Left ventricle myocardium inferior (tissue), 1 donor: ENCODE measurements around the gene BZW2. TPM values are rescaled to one million over a fixed set of nuclear protein-coding genes. Genes with fewer than 3 reads are reported as not detected.

Experiments used
- DNase-seq: peaks from one replicate; pipeline ENCODE4 v3.0.0-alpha.2; 2020
- H3K27ac ChIP-seq: fragments of 200-600 bp; replicated peaks from 2 replicates; pipeline ENCODE4 v1.8.0; 2021
- H3K27me3 ChIP-seq: fragments of 200-600 bp; 2 replicates; pipeline ENCODE4 v1.8.0; 2021; ENCODE audit warnings: low read depth
- H3K36me3 ChIP-seq: fragments of 200-600 bp; 2 replicates; pipeline ENCODE4 v1.8.0; 2021
- H3K4me1 ChIP-seq: fragments of 200-600 bp; 2 replicates; pipeline ENCODE4 v1.8.0; 2021
- H3K4me3 ChIP-seq: fragments of 200-600 bp; 2 replicates; pipeline ENCODE4 v1.8.0; 2021; ENCODE audit warnings: mild to moderate bottlenecking, moderate library complexity
- H3K9me3 ChIP-seq: fragments of 200-600 bp; replicated peaks from 2 replicates; pipeline ENCODE4 v1.8.0; 2021
- CTCF ChIP-seq: fragments of 200-600 bp; IDR thresholded peaks from 2 replicates; pipeline ENCODE4 v1.8.0; 2021; ENCODE audit warnings: antibody characterized with exemption, mild to moderate bottlenecking, borderline replicate concordance
- intact Hi-C: fragments of 100-400 bp; cut with micrococcal nuclease; formaldehyde crosslinking; loops from one replicate; pipeline ENCODE4 v1.11.0; 2022
- total RNA-seq: library from RNA; stranded (reverse); fragmentation: NEBNext Ultra II Directional; extraction: Animal tissue kit (Norgen Biotek cat#: 25700); gene quantifications from one replicate; pipeline ENCODE4 v1.2.1, GENCODE V29; 2021
- donor health status: DM: no; HTN: yes; CAD: no; lungs with severe emphysema.

Gene BZW2
- total RNA-seq, 1 donor from 2014 or later: 308 TPM

GRCh38 chr7:16753932-16754855, 108.2 kb downstream of the BZW2 start:
- Histone ChIP-seq H3K27ac (peak overlapping the region; percentile 81), H3K4me3 (peak overlapping the region; percentile 89), H3K9me3 (no peaks in the 10 kb centered on the region), H3K27me3 (no peaks in the 10 kb centered on the region), H3K36me3 (no peaks in the 10 kb centered on the region), H3K4me1 (peaks cover 33% of the 10 kb centered on the region)
- intact Hi-C loops: no loop called here
- TF ChIP-seq CTCF: no peak
- DNase-seq: peak; percentile 33

DNA sequence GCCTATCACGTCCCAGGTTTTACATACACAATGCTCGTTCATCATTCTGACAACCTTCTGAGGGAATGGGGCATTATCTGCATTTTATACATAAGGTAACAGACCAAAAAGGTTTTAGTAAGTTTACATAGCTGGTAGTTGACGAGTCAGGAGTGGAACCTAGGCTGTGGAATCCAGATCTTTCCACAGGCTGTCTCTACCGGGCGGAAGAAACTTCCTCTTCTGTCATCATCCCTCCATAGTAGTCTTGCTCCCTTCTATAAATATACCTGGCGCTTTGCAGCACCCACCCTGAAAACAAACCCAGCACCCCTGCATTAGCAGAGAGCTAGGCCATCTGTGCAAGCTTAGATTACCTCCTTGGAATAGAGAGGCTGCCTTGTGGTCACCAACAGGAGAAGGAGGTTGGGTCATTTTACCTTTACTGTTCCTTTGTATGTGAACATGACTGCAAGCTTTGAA, 108.9 kb downstream of the BZW2 start:
- peak overlapping the region; percentile 81 for H3K27ac ChIP-seq
- intact Hi-C loops: no loop called here
- peaks cover 33% of the 10 kb centered on the region for H3K4me1 ChIP-seq
- DNase-seq: no peak
- no peaks in the 10 kb centered on the region for H3K9me3 ChIP-seq
- no peaks in the 10 kb centered on the region for H3K36me3 ChIP-seq
- no peaks in the 10 kb centered on the region for H3K27me3 ChIP-seq
- TF ChIP-seq CTCF: no peak
- H3K4me3 ChIP-seq: peak overlapping the region; percentile 89

- intact Hi-C loops: no loop called here
- Histone ChIP-seq H3K4me3 (peak overlapping the region; percentile 89), H3K4me1 (peaks cover 33% of the 10 kb centered on the region), H3K36me3 (no peaks in the 10 kb centered on the region), H3K27me3 (no peaks in the 10 kb centered on the region), H3K9me3 (no peaks in the 10 kb centered on the region), H3K27ac (peak overlapping the region; percentile 81)
- TF ChIP-seq CTCF: no peak
- DNase-seq: no peak
Observed at GRCh38 chr7:16755397-16755796, 109.4 kb downstream of the BZW2 start.

Other genes starting within 250 kb of the BZW2 start
- gene CRPPA, start 224.6 kb upstream of the BZW2 start, total RNA-seq: 8.3 TPM
- 0.85 TPM for gene SOSTDC1, start 180.4 kb upstream of the BZW2 start, total RNA-seq
- gene LRRC72, start 119.4 kb upstream of the BZW2 start, total RNA-seq: not detected
- 28.9 TPM for gene ANKMY2, start 427 bp upstream of the BZW2 start, total RNA-seq
- gene TSPAN13, start 107.6 kb downstream of the BZW2 start, total RNA-seq: 13.7 TPM
- not detected for gene AGR2, start 158.8 kb downstream of the BZW2 start, total RNA-seq
- not detected for gene AGR3, start 235.8 kb downstream of the BZW2 start, total RNA-seq